K562 (cell line): Measurements from ENCODE around the gene MYMX. TPM values are rescaled to one million over a fixed set of nuclear protein-coding genes. Genes with fewer than 3 reads are reported as not detected.
A peak's percentile ranks its signal among the peaks of the same experiment; 100 is the strongest.

Source experiments
- CTBP1 ChIP-seq: fragments of 450-650 bp; IDR thresholded peaks from 2 replicates; pipeline ENCODE4 v1.6.1; 2016; ENCODE audit warnings: borderline replicate concordance
- NR1H2 ChIP-seq: sonication (generic); formaldehyde crosslinking; IDR thresholded peaks from 2 replicates; pipeline ENCODE4 v1.4.0; 2020; ENCODE audit warnings: mild to moderate bottlenecking, missing genetic modification reagents
- PURB ChIP-seq: sonication (generic); formaldehyde crosslinking; IDR thresholded peaks from 2 replicates; pipeline ENCODE4 v1.9.0; 2021; ENCODE audit warnings: low read depth, mild to moderate bottlenecking, missing genetic modification reagents
- SFPQ ChIP-seq: fragments of 200-400 bp; formaldehyde crosslinking; IDR thresholded peaks from 2 replicates; pipeline ENCODE4 v1.6.1; 2017; ENCODE audit warnings: mild to moderate bottlenecking, low read depth, low read length, moderate library complexity
- SMC3 ChIP-seq: conservative IDR thresholded peaks from 2 replicates; pipeline ENCODE4 v1.6.1; 2011; ENCODE audit warnings: low read depth, low read length, improper control_type of control experiment; ENCODE audit not compliant: insufficient read depth
- UBTF ChIP-seq, 2 experiments: IDR thresholded peaks; 2 replicates each; pipeline ENCODE4 v1.6.1; 2012; ENCODE audit warnings: improper control_type of control experiment in 2 of 2, low read depth in 2 of 2, low read length in 2 of 2, borderline replicate concordance in 1 of 2
- ZFP30 ChIP-seq: fragments of 250-450 bp; sonication (Bioruptor Pico); IDR thresholded peaks from 2 replicates; pipeline ENCODE4 v1.8.0; 2022; ENCODE audit warnings: moderate library complexity, mild to moderate bottlenecking, inconsistent platforms, borderline replicate concordance
- ZNF318 ChIP-seq, 2 experiments: fragments of 450-650 bp; IDR thresholded peaks; 2 replicates each; pipeline ENCODE4 v1.6.1; 2016; ENCODE audit warnings: mild to moderate bottlenecking in 2 of 2, borderline replicate concordance in 1 of 2, low read depth in 1 of 2, moderate library complexity in 1 of 2
- ZNF766 ChIP-seq: fragments of 200-800 bp; sonication (Bioruptor generic); conservative IDR thresholded peaks from 2 replicates; pipeline ENCODE4 v1.6.1; 2016; ENCODE audit warnings: missing genetic modification characterization, missing compliant biosample characterization
- polyA plus RNA-seq, 8 experiments: library from polyadenylated mRNA; depleted of rRNA in 4 of 8; stranded (reverse) in 5 of 8; unstranded in 3 of 8; fragments of >200 nt; fragmentation: Nextera tagmentation in 2 of 8; fragmentation: Illumina TruSeq in 1 of 8; extraction: Ambion mirVana in 2 of 8; extraction: Trizol in 1 of 8; gene quantifications; 2 replicates each; pipeline versions ENCODE4 v1.2.1 to v1.2.3, GENCODE V29; 2011 to 2014; ENCODE audit warnings: inconsistent platforms in 1 of 8, missing spikeins in 1 of 8
- total RNA-seq, 7 experiments: library from RNA; depleted of rRNA in 6 of 7; stranded (reverse); fragments of >200 nt in 6 of 7; fragmentation: Illumina TruSeq in 2 of 7; extraction: Trizol in 2 of 7; gene quantifications; 2 replicates each; pipeline versions ENCODE4 v1.2.1 to v1.2.3, GENCODE V29; 2011 to 2021; ENCODE audit warnings: low replicate concordance in 1 of 7
- TF ChIP-seq, protein P1 (sequence below): fragments of 450-650 bp; IDR thresholded peaks from 2 replicates; pipeline ENCODE4 v1.6.1; 2017; ENCODE audit warnings: mild to moderate bottlenecking, moderate library complexity

Gene MYMX
- total and polyA plus RNA-seq, 9 of the 15 experiments (the other 6 are each of a cell fraction or from before 2014, with no cell fraction given): 0.12 TPM; not detected in 8

GRCh38 chr6:44247338-44248302 lies 30.9 kb downstream of the MYMX start (continued):
- TF ChIP-seq CTBP1 (peak; percentile 33; the same call in 1 of the 2 replicates), ZNF318 (IDR thresholded peaks at IDR 0.05; ENCODE audit: borderline replicate concordance in 1 of 2, low read depth in 1 of 2) (no peak), ZFP30 (no peak), NR1H2 (CRISPR knock-in tag) (peak; percentile 65; the same call in 1 of the 2 replicates), SFPQ (no peak), SMC3 (no peak), PURB (CRISPR knock-in tag) (no peak), ZNF766 (no peak), UBTF (IDR thresholded peaks at IDR 0.05; ENCODE audit: borderline replicate concordance in 1 of 2, low read depth in 2 of 2, low read length in 2 of 2) (no peak)
- TF ChIP-seq, protein P1, sequence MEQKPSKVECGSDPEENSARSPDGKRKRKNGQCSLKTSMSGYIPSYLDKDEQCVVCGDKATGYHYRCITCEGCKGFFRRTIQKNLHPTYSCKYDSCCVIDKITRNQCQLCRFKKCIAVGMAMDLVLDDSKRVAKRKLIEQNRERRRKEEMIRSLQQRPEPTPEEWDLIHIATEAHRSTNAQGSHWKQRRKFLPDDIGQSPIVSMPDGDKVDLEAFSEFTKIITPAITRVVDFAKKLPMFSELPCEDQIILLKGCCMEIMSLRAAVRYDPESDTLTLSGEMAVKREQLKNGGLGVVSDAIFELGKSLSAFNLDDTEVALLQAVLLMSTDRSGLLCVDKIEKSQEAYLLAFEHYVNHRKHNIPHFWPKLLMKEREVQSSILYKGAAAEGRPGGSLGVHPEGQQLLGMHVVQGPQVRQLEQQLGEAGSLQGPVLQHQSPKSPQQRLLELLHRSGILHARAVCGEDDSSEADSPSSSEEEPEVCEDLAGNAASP: no peak
